Ecto neural progenitor cell (in vitro differentiated cells): ENCODE data around the gene AP2A2.

ENCODE experiments used
- DNase-seq: peaks from one replicate; pipeline ENCODE4 v3.0.0-alpha.2; 2018; ENCODE audit warnings: low spot score

Gene AP2A2

GRCh38 chr11:1042626-1043562 lies 117.2 kb downstream of the AP2A2 start:
- no peak for DNase-seq

DNA sequence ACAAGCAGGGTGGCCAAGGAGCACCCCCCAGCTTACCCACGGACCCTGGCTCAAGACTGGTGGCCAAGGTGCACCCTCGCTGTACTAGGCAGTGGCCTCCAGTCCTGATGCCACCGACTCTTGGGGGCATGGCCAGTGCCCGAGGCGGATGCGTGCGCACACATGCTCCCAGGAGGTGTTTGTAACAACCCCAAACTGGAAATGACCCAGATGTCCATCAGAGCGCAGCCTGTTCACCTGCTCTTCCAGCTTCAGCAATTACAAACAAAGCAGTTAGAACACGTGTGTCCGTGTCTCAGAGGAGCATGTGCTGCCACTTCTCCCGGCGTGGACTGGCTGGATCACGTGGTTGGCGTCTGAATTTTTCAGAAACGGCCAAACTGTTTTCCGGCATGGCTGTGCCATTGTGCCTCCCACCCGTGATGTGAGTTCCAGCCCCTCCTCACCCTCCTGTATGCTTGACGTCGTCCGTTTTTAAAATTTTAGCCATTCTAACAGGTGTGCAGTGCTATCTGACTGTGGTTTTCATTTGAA lies 118.0 kb downstream of the AP2A2 start:
- no peak for DNase-seq

- no peak for DNase-seq
These were observed 118.5 kb downstream of the AP2A2 start for GRCh38 chr11:1044160-1044559.

DNA sequence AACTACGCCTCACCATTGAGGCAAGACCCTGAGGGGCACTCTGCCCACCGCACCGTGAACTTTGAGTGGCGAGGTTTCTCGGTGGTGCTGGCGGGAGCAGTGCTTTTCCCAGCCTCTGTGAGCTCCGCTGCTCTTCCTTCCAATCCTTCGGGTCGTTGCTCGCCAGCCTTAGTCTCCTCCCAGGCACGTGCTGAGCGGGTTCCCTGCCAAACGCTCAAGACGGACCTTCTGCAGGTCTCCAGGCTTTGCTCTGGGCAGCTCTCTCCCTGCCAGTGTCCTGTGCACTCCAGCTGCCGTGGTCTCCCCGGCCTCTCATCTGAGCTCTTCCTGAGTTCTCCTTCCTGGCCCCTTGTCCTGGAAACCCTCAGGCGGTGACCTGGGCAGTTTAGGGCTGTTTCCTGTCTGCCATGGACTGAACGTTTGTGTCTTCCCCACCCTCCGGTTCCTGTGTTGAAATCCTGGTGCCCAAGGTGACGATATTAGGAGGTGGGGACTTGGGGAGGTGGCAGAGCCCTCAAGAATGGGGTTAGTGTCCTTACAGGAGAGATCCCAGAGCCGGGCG lies 122.0 kb downstream of the AP2A2 start:
- no peak for DNase-seq

DNA sequence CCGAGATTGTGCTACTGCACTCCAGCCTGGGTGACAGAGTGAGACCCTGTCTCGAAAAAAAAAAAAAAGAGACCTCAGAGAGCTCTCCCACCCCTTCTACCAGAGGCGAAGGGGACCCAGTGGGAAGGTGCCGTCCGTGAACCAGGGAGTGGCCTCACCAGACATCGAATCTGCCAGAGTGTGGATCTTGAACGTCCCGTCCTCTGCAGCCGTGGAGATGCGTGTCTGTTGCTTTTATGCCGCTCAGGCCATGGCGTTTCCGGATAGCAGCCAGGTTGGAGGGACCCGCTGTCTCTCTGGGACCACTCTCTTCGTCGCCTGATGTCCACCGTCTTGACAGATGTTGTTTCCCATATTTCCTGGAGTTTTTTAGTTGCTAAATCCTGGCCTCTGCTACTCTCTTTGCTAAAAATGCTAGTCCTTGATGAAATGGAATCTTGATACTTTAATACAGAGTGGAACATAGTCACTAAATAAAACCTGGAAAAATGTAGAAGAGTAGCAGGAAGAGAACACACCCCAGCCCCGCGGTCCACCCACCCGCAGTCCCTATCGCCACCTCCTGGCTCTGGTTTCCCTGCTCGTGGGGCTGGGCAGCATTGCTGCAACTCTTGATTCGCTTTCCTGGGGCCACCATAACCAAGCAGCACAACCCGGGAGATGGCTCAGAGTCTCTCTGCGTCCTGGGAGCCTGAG lies 122.9 kb downstream of the AP2A2 start:
- no peak for DNase-seq

DNA sequence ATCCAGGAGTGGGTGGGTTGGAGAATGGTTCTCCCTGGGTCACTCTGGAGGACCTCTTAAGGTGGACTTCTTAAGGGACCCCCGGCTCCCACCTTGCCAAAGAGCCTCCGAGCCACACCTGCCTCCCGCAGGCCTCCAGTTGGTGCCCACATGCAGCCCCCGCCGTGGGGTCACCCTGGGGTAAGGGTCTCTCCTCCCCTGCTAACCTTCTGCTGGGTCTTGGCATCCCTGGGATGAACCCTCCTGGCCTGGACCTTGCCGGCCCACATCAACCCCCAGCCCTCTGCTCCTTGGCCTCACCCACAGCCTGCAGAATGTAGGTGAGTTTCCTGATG lies 123.4 kb downstream of the AP2A2 start:
- no peak for DNase-seq

- no peak for DNase-seq
These were observed 123.8 kb downstream of the AP2A2 start for GRCh38 chr11:1049431-1049891.

GRCh38 chr11:1049911-1050580 lies 124.4 kb downstream of the AP2A2 start:
- DNase-seq, result no peak

GRCh38 chr11:1050581-1051355 lies 125.1 kb downstream of the AP2A2 start:
- peak; percentile 76 for DNase-seq

DNA sequence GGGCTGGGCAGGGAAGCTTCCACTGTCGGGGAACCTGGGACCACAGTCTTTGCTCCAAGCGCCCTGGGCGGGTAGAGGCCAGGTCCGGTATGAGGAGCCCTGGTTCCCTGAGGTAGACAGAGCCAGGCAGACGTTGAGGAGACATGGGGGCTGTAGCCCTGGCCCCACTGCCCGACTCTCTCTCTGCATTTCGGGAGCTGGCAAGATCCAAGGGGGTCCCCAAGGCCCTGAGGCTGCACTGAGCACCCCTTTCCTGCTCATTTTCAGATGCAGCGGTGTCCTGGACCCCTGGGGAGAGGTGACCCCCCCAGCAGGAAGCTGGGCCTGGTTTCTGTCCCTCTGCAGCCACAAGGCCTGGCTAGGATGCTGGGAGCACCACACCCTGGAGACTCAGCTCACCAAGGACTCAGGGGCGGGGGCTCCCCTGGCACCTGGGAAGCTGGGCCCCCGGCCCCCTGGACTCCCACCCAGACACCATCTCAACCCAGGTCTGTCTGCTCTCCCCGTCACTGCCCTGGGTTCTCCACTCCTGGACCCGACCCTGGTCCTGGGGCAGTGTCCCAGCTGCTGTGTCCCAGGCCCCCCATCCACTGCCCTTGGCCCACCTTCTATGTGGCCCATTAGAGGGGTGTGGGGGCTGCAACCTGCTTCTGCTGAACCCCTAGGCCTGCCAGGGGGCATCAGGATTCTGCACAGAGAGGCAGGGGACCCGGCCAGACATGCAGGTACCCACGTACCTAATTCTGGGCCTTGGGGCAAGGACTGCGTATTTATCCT lies 125.9 kb downstream of the AP2A2 start:
- no peak for DNase-seq

DNA sequence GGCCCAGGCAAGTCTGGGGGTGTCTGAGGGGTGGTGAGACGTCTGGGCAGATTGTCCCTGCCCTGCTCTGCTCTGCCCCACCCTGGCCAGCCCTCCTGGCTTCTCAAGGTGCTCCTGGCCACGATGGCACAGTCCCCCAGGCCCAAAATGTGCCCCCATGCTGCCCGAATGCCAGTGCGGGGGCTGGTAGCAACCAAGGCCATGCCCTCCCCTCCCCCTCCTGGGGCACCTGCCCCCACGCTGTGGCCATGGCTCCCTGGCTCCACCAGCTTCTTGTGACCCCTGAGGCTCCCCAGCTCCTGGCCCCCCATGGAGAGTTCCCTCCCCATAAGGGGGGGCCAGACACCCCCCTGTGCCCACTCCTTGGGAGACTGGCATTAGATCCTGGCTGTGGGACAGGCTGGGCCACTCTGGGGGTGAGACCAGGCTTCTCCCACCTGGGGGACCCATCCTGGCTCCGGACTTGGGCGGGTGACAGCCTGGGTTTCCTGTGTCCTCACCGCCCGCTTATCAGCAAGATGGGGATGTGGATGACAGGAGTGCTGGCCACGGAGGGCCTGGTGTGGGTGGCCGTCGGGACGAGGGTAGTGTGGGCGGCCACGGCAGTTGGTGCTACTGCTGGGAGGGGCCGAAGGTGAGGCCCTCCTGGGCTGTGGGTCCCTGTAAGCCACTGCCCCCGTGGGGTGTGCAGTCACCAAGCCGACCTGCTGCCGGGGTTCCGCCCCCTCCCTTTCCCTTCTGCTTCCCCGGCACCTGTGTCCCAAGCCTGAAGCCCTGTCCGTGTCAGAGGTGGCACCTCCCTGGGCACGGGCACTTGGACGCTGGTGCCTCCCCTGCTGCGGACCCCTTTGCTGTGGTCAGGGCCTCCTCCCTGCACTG lies 126.7 kb downstream of the AP2A2 start:
- DNase-seq, result no peak

GRCh38 chr11:1053121-1053901 lies 127.6 kb downstream of the AP2A2 start:
- DNase-seq, result no peak

DNA sequence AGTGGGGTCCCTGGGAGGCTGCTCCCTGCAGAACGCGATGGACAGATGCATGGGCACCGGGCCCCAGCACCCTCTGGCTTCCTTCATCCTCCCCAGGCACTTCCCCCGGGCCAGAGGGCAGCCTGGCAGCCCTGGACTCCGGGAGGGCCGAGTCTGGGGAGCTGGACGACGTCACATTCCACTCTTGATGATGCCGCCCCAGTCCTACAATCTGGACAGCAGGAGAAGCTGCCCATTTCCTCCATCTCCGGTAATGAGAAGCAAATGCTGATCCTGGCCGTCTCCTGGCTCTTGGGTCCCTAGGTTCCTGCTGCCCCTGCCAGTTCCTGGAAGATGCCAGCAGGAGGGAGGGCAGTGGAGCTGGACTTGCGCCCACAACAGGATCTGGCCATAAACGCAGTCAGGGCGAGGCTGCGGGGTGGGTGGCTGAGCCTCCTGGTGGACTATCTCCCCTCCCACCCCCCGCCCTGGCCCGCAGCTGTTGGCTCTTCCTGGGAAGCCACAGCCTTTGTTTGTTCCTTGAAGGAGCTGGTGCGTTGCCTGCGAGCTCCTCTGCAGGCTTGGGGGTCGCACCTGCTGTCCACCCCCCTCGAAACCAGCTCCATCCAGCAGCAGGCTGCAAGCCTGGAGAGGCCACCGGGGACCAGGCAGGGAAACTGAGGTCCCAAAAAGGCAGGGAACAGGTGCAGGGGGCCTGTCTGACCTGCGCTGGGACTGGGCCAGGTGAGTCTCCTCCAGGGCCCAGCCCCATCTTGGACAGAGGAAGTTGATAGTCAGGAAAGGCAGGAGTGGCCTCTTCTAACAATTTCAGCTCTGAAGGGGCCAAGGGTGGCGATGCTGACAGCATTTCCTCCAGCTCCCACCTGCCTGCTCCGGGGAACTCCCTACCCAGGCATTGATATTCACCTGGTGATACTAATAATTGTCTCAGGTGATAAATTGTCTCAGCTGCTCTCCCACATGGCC lies 128.8 kb downstream of the AP2A2 start:
- DNase-seq, result no peak

- no peak for DNase-seq
These were observed 129.5 kb downstream of the AP2A2 start for GRCh38 chr11:1055109-1055703.

DNA sequence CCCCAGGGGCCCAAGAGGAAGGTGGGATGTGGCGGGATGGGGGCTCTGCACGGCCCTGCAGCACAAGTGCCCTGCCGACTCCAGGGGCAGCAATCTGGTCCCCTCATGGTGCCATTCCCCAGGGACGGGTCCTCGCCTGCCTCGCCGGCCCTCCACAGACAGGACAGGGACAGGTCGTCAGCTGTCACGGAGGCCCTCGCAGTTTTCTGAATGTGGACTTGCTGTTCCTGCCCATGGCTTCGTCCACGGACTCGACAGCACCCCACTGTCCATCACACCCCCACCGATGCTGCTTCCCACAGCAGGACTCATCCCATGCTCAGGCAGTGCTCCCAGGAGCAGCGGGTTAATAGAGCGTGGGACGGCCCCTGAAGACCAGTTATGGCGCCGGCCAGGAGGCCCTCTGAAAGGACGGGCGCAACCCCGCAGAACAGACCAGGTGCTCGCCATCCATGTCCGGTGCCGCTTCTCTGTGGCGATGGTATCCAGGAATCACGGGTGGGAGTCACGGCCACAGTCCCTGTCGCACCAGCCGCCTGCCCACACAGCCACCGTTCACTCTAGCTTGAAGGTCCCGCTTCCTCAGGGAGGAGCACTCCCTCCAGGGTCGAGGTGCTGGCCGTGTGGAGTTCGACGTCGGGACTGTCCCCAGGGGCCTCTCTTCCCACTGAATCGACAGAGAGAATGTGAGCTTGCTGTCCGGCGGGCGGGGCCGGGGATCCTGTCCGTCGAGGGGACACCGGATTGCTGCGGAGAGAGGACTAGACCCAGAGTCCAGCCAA lies 130.5 kb downstream of the AP2A2 start:
- no peak for DNase-seq

- no peak for DNase-seq
These were observed 132.1 kb downstream of the AP2A2 start for GRCh38 chr11:1057806-1058205.
